A549 (cell line): ENCODE measurements around the gene MED1. TPM values are rescaled to one million over a fixed set of nuclear protein-coding genes. Genes with fewer than 3 reads are reported as not detected.
"Not testable (repeated sequence)": the region's sequence is repeated elsewhere in the genome, so short reads cannot be mapped to it uniquely, and the experiment has no call there.

Source experiments
- ATAC-seq, 2 experiments: fragments of 200-7000 bp in 1 of 2; fragments of >200 bp in 1 of 2; cut with Nextera tagmentation in 1 of 2; cut with Tn5 transposase in 1 of 2; 3 replicates each; pipeline versions ENCODE4 v1.8.0 to v1.9.1; 2018 to 2020; ENCODE audit warnings: mild to moderate bottlenecking in 1 of 2, moderate library complexity in 1 of 2
- CTCF ChIA-PET: fragments of 300-600 bp; sonication (Branson Sonifier 250); formaldehyde crosslinking; extraction: SDS; loops from one replicate; lab custom pipeline; 2021; ENCODE audit warnings: antibody characterized with exemption, inconsistent platforms; lab: Yijun Ruan, JAX
- POLR2A ChIA-PET: fragments of 350-600 bp; formaldehyde crosslinking; extraction: SDS; loops from one replicate; lab custom pipeline; 2021; ENCODE audit warnings: antibody characterized with exemption, inconsistent platforms; lab: Yijun Ruan, JAX
- DNase-seq, 2 experiments: peaks; one replicate each; pipeline versions ENCODE4 v3.0.0 to v3.0.0-alpha.2; 2011 to 2016; ENCODE audit warnings: low read depth in 1 of 2, low spot score in 1 of 2
- FAIRE-seq: peaks from 2 replicates; lab custom pipeline; 2011; peaks lifted over from hg19 to GRCh38; lab: Jason Lieb, UNC
- H3K27ac ChIP-seq, 2 experiments: fragments of >200 bp; sonication (Bioruptor Twin); formaldehyde crosslinking; 3 replicates each; pipeline ENCODE4 v1.5.1; 2016 to 2017
- H3K4me1 ChIP-seq: fragments of >200 bp; sonication (Bioruptor Twin); formaldehyde crosslinking; 3 replicates; pipeline ENCODE4 v1.6.1; 2016
- H3K4me2 ChIP-seq: fragments of >200 bp; sonication (Bioruptor Twin); formaldehyde crosslinking; 3 replicates; pipeline ENCODE4 v1.6.1; 2016
- H3K4me3 ChIP-seq: fragments of >200 bp; sonication (Bioruptor Twin); formaldehyde crosslinking; 3 replicates; pipeline ENCODE4 v1.5.1; 2016
- H3K9me3 ChIP-seq: fragments of >200 bp; sonication (Bioruptor Twin); formaldehyde crosslinking; 3 replicates; pipeline ENCODE4 v1.6.1; 2016
- BCL3 ChIP-seq: fragments of >200 bp; sonication (Bioruptor Twin); formaldehyde crosslinking; IDR thresholded peaks from 3 replicates; pipeline ENCODE4 v1.6.1; 2016
- CEBPB ChIP-seq, 2 experiments: fragments of >200 bp in 1 of 2; sonication (Bioruptor Twin) in 1 of 2; formaldehyde crosslinking in 1 of 2; IDR thresholded peaks; 2 replicates each; pipeline ENCODE4 v1.6.1; 2012 to 2016
- CHD2 ChIP-seq: fragments of 150-350 bp; IDR thresholded peaks from 2 replicates; pipeline ENCODE4 v1.6.1; 2014; ENCODE audit warnings: low read length; ENCODE audit not compliant: partially characterized antibody
- E2F6 ChIP-seq: IDR thresholded peaks from 2 replicates; pipeline ENCODE4 v1.6.1; 2012; ENCODE audit warnings: low read depth, borderline replicate concordance
- EHMT2 ChIP-seq: fragments of 200-600 bp; sonication (generic); IDR thresholded peaks from 2 replicates; pipeline ENCODE4 v1.6.1; 2016; ENCODE audit warnings: antibody characterized with exemption, low read depth, mild to moderate bottlenecking, moderate library complexity
- EP300 ChIP-seq, 2 experiments: fragments of >200 bp; sonication (Bioruptor Twin); formaldehyde crosslinking; IDR thresholded peaks; 2 replicates in 1 of 2; 3 replicates in 1 of 2; pipeline ENCODE4 v1.6.1; 2016 to 2017
- GATA3 ChIP-seq: IDR thresholded peaks from 2 replicates; pipeline ENCODE4 v1.6.1; 2012; ENCODE audit warnings: borderline replicate concordance
- JUN ChIP-seq, 2 experiments: fragments of >200 bp; sonication (Bioruptor Twin); formaldehyde crosslinking; IDR thresholded peaks; 2 replicates in 1 of 2; 3 replicates in 1 of 2; pipeline ENCODE4 v1.6.1; 2016 to 2017
- KDM5A ChIP-seq: fragments of 200-600 bp; sonication (generic); IDR thresholded peaks from 2 replicates; pipeline ENCODE4 v1.6.1; 2016; ENCODE audit warnings: antibody characterized with exemption, mild to moderate bottlenecking
- MAX ChIP-seq: IDR thresholded peaks from 2 replicates; pipeline ENCODE4 v1.6.1; 2012
- MAZ ChIP-seq: fragments of 150-350 bp; IDR thresholded peaks from 2 replicates; pipeline ENCODE4 v1.6.1; 2014; ENCODE audit warnings: antibody characterized with exemption, low read depth, low read length, borderline replicate concordance
- MYC ChIP-seq: IDR thresholded peaks from 2 replicates; pipeline ENCODE4 v1.6.1; 2012; ENCODE audit warnings: mild to moderate bottlenecking, inconsistent platforms, low read length, improper control_type of control experiment, borderline replicate concordance
- PBX3 ChIP-seq: IDR thresholded peaks from 2 replicates; pipeline ENCODE4 v1.6.1; 2012
- PHF8 ChIP-seq: fragments of 200-600 bp; sonication (generic); IDR thresholded peaks from 2 replicates; pipeline ENCODE4 v1.6.1; 2016; ENCODE audit warnings: low read depth, mild to moderate bottlenecking, antibody characterized with exemption, moderate library complexity, borderline replicate concordance
- POLR2A ChIP-seq: IDR thresholded peaks from 2 replicates; pipeline ENCODE4 v1.6.1; 2012; ENCODE audit warnings: mild to moderate bottlenecking, low read length
- RAD21 ChIP-seq, 2 experiments: fragments of >200 bp in 1 of 2; sonication (Bioruptor Twin) in 1 of 2; formaldehyde crosslinking in 1 of 2; IDR thresholded peaks in 1 of 2; conservative IDR thresholded peaks in 1 of 2; 2 replicates in 1 of 2; 3 replicates in 1 of 2; pipeline ENCODE4 v1.6.1; 2012 to 2018; ENCODE audit warnings: inconsistent platforms in 1 of 2
- REST ChIP-seq: fragments of 200-600 bp; sonication (generic); IDR thresholded peaks from 2 replicates; pipeline ENCODE4 v1.6.1; 2016; ENCODE audit warnings: antibody characterized with exemption, mild to moderate bottlenecking, moderate library complexity
- RFX5 ChIP-seq: fragments of 450-650 bp; IDR thresholded peaks from 2 replicates; pipeline ENCODE4 v1.7.1; 2014; ENCODE audit warnings: antibody characterized with exemption, mild to moderate bottlenecking, moderate library complexity
- TFCP2L1 ChIP-seq: fragments of 250-450 bp; sonication (Bioruptor Pico); IDR thresholded peaks from 2 replicates; pipeline ENCODE4 v1.5.0; 2021; ENCODE audit warnings: mild to moderate bottlenecking
- TP53 ChIP-seq: fragments of 250-450 bp; sonication (Bioruptor Pico); IDR thresholded peaks from 2 replicates; pipeline ENCODE4 v1.5.0; 2021; ENCODE audit warnings: mild to moderate bottlenecking, moderate library complexity
- ZFP36 ChIP-seq: fragments of 450-650 bp; IDR thresholded peaks from 2 replicates; pipeline ENCODE4 v1.6.1; 2014; ENCODE audit warnings: borderline replicate concordance; ENCODE audit not compliant: partially characterized antibody
- WGBS: methylation state at CpG from one replicate; pipeline ENCODE4 v1.1.6; 2017; ENCODE audit errors: missing lambda C conversion rate; 5-methylcytosine and 5-hydroxymethylcytosine counted together
- polyA minus RNA-seq: library from RNA; depleted of rRNA, polyadenylated mRNA; stranded (reverse); fragments of >200 nt; gene quantifications from 2 replicates; pipeline ENCODE4 v1.2.3, GENCODE V29; 2011; rRNA and poly(A)+ RNA removed
- polyA plus RNA-seq, 4 experiments: library from polyadenylated mRNA; depleted of rRNA in 3 of 4; stranded (reverse); fragments of >200 nt; fragmentation: RNase III in 1 of 4; extraction: RNeasy Plus Mini Kit Qiagen cat#74134 plus additional on column Dnase treatment in 1 of 4; gene quantifications; 2 replicates in 3 of 4; 3 replicates in 1 of 4; pipeline ENCODE4 v1.2.3, GENCODE V29; 2011 to 2017

Gene MED1
- 74.9 and 76.2 TPM in 2 replicates for polyA plus RNA-seq (2011; rRNA removed)
- 12.7 and 16.2 TPM in 2 replicates for polyA plus RNA-seq (2012; cell fraction: cytosol; rRNA removed)
- polyA plus RNA-seq (2012; cell fraction: nucleus; rRNA removed), result 9.9 and 10.6 TPM in 2 replicates
- 33.8 to 37.0 TPM (median 34.7 TPM) in 3 replicates for polyA plus RNA-seq (2017; fragmentation: RNase III; extraction: RNeasy Plus Mini Kit Qiagen cat#74134 plus additional on column Dnase treatment)
- polyA minus RNA-seq, result 59.6 and 63.1 TPM in 2 replicates

- ATAC-seq (peak; percentile 98 to 99), DNase-seq (peak; percentile 99 to 100), FAIRE-seq (peak; percentile 36)
- WGBS, result under 1% methylated on average over 36 of the region's 37 CpGs
- Histone ChIP-seq H3K9me3 (no peaks in the 10 kb centered on the region), H3K4me2 (peak within 1 kb of the TSS; percentile 98), H3K4me1 (peaks cover 21% of the 10 kb centered on the region; the same call in 2 of the 3 replicates), H3K4me3 (peak within 1 kb of the TSS; percentile 72), H3K27ac (peak within 1 kb of the TSS; percentile 88 to 92)
- CTCF ChIA-PET, result interaction anchor here (0.6 to 3.0 kb wide), 10 partner anchors 9 to 689 kb away, joined by 3 to 13 read pairs (median 3); partner anchors contain the start of genes CASC3 and CDK12
- TF ChIP-seq TFCP2L1 (CRISPR knock-in tag) (no peak), MAZ (0 out of 2 replicates have a peak, but pooled peaks have one; percentile 34), PBX3 (no peak), TP53 (CRISPR knock-in tag) (no peak), RFX5 (0 out of 2 replicates have a peak, but pooled peaks have one; percentile 23), CHD2 (peak; percentile 97), BCL3 (peak; percentile 75; the same call in 2 of the 3 replicates), GATA3 (peak; percentile 94), MAX (peak; percentile 86), EP300 (IDR thresholded peaks at IDR 0.05) (no peak), ZFP36 (no peak), PHF8 (peak; percentile 81; the same call in 1 of the 2 replicates), RAD21 (conservative IDR thresholded peaks at IDR 0.05 in 1 of 2, IDR thresholded peaks at IDR 0.05 in 1 of 2) (no peak), JUN (IDR thresholded peaks at IDR 0.05) (peak; percentile 79 to 87), MYC (no peak), POLR2A (peak; percentile 78), EHMT2 (no peak), KDM5A (peak; percentile 98), E2F6 (peak; percentile 75; the same call in 1 of the 2 replicates), CEBPB (IDR thresholded peaks at IDR 0.05) (peak in 1 of 2 experiments; percentile 59; a peak in 2 of 4 replicates), REST (peak; percentile 94)
- POLR2A ChIA-PET, result interaction anchor here (0.6 to 3.5 kb wide), 26 partner anchors 8 to 768 kb away, joined by 3 to 133 read pairs (median 4); partner anchors contain the start of genes CDK12, FBXL20 and RPL19
Observed at GRCh38 chr17:39450847-39451581, at the start of gene MED1. TSS of gene MED1 (minus strand) at chr17:39451263. CDS start at chr17:39451062, 201 bp downstream.

GRCh38 chr17:39496921-39497320 lies 45.9 kb upstream of the MED1 start:
- not testable (repeated sequence) for H3K4me3 ChIP-seq, ATAC-seq, H3K4me2 ChIP-seq, H3K27ac ChIP-seq, DNase-seq, H3K4me1 ChIP-seq, H3K9me3 ChIP-seq, FAIRE-seq
- POLR2A ChIA-PET, result interaction anchor here (0.9 kb wide), 1 partner anchor 36 kb away, joined by 3 read pairs; the partner anchor contains the start of gene CDK12
- WGBS, result 90% methylated on average over 12 of the region's 12 CpGs
- CTCF ChIA-PET, result interaction anchor here (0.6 to 1.5 kb wide), 4 partner anchors 22 to 109 kb away, joined by 3 to 6 read pairs (median 3); no protein-coding TSS in a partner anchor
